Measurements from ENCODE around the gene KCNN3. TPM values are rescaled to one million over a fixed set of nuclear protein-coding genes. Genes with fewer than 3 reads are reported as not detected.

KCNN3 gene
- total RNA-seq, 1 donor: 0.09 TPM

- no peak for DNase-seq (ENCODE audit: low read depth)
- no peak overlapping the region for H3K4me3 ChIP-seq (ENCODE audit: low read depth, low read length)
- TF ChIP-seq CTCF (IDR thresholded peaks at IDR 0.05; ENCODE audit: insufficient read depth, low read length): no peak
Observed at GRCh38 chr1:154657556-154657955, 212.5 kb downstream of the KCNN3 start.

GRCh38 chr1:154652893-154653292 lies 217.2 kb downstream of the KCNN3 start:
- DNase-seq (ENCODE audit: low read depth): no peak

More at GRCh38 chr1:154652893-154653292, 217.2 kb downstream of the KCNN3 start:
- no peak for TF ChIP-seq CTCF (IDR thresholded peaks at IDR 0.05; ENCODE audit: insufficient read depth, low read length)
- no peak overlapping the region for H3K4me3 ChIP-seq (ENCODE audit: low read depth, low read length)

Other genes starting within 250 kb of the KCNN3 start
- 11.7 and 20.7 TPM in 2 replicates for gene PMVK, start 66.4 kb upstream of the KCNN3 start, total RNA-seq (ENCODE audit: low replicate concordance)
- 36.2 and 122 TPM in 2 replicates for gene PBXIP1, start 85.8 kb upstream of the KCNN3 start, total RNA-seq (ENCODE audit: low replicate concordance)
- 7.8 and 18.0 TPM in 2 replicates for gene PYGO2, start 91.5 kb upstream of the KCNN3 start, total RNA-seq (ENCODE audit: low replicate concordance)
- gene SHC1, start 100.5 kb upstream of the KCNN3 start, total RNA-seq (ENCODE audit: low replicate concordance): 111 and 167 TPM in 2 replicates
- 24.0 and 80.7 TPM in 2 replicates for gene CKS1B, start 104.4 kb upstream of the KCNN3 start, total RNA-seq (ENCODE audit: low replicate concordance)
- gene FLAD1, start 113.1 kb upstream of the KCNN3 start, total RNA-seq (ENCODE audit: low replicate concordance): 5.2 and 17.7 TPM in 2 replicates
- not detected in 2 replicates for gene LENEP, start 123.3 kb upstream of the KCNN3 start, total RNA-seq (ENCODE audit: low replicate concordance)
- gene ZBTB7B, start 132.5 kb upstream of the KCNN3 start, total RNA-seq (ENCODE audit: low replicate concordance): 14.0 and 15.4 TPM in 2 replicates
- gene DCST2, start 163.5 kb upstream of the KCNN3 start, total RNA-seq (ENCODE audit: low replicate concordance): 0.09 TPM in 1 of 2 replicates, not detected in the other
- not detected in 2 replicates for gene DCST1, start 163.5 kb upstream of the KCNN3 start, total RNA-seq (ENCODE audit: low replicate concordance)
- 39.0 and 69.9 TPM in 2 replicates for gene ADAM15, start 181.0 kb upstream of the KCNN3 start, total RNA-seq (ENCODE audit: low replicate concordance)
- 2.4 and 5.3 TPM in 2 replicates for gene EFNA4, start 193.5 kb upstream of the KCNN3 start, total RNA-seq (ENCODE audit: low replicate concordance)
- 0.90 TPM in 1 of 2 replicates, not detected in the other for gene EFNA3, start 208.6 kb upstream of the KCNN3 start, total RNA-seq (ENCODE audit: low replicate concordance)